ENCODE measurements around the gene SYNJ2. TPM values are rescaled to one million over a fixed set of nuclear protein-coding genes. Genes with fewer than 3 reads are reported as not detected.

The SYNJ2 gene
- total RNA-seq, 2 donors from 2014 or later, result 22.6 to 29.8 TPM

- H3K4me3 Mint-ChIP-seq, result no peak overlapping the region
- H3K36me3 Mint-ChIP-seq (ENCODE audit: insufficient read depth in 2 of 2), result peaks cover 0 to 1% of the 10 kb centered on the region in 2 donors
- H3K27ac Mint-ChIP-seq, result no peak overlapping the region
- ATAC-seq (replicated peaks in 1 of 2) (no peak), DNase-seq (no peak)
- no peaks in the 10 kb centered on the region for H3K9me3 Mint-ChIP-seq
- H3K27me3 Mint-ChIP-seq (ENCODE audit: low read depth), result no peaks in the 10 kb centered on the region
- H3K4me1 Mint-ChIP-seq (ENCODE audit: low read depth), result peaks cover 64% of the 10 kb centered on the region
These were observed 6.4 kb downstream of the SYNJ2 start for GRCh38 chr6:157987788-157988699.

DNA sequence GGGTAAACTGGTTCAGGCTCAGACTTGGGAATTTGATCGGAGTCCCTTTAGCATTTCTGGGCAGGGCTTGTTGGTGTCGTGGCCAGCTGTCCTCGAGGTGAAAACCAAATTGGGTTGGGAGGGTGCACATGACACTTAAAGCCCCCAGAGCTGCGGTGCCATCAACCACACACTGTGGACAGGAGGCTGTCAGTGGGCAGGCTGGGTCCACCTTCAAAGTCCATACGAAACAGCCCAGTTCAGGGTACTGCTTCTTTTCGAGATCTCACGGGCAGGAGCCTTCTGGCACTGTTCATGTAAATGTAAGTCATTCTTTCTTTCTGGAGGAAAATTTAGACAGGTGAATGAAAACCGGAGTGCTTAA is 7.0 kb downstream of the SYNJ2 start:
- ATAC-seq (replicated peaks in 1 of 2) (no peak), DNase-seq (no peak)
- Mint-ChIP-seq H3K4me3 (no peak overlapping the region), H3K27me3 (ENCODE audit: low read depth) (no peaks in the 10 kb centered on the region), H3K27ac (no peak overlapping the region), H3K4me1 (ENCODE audit: low read depth) (peaks cover 64% of the 10 kb centered on the region), H3K36me3 (ENCODE audit: insufficient read depth in 2 of 2) (no peaks in the 10 kb centered on the region), H3K9me3 (no peaks in the 10 kb centered on the region)

DNA sequence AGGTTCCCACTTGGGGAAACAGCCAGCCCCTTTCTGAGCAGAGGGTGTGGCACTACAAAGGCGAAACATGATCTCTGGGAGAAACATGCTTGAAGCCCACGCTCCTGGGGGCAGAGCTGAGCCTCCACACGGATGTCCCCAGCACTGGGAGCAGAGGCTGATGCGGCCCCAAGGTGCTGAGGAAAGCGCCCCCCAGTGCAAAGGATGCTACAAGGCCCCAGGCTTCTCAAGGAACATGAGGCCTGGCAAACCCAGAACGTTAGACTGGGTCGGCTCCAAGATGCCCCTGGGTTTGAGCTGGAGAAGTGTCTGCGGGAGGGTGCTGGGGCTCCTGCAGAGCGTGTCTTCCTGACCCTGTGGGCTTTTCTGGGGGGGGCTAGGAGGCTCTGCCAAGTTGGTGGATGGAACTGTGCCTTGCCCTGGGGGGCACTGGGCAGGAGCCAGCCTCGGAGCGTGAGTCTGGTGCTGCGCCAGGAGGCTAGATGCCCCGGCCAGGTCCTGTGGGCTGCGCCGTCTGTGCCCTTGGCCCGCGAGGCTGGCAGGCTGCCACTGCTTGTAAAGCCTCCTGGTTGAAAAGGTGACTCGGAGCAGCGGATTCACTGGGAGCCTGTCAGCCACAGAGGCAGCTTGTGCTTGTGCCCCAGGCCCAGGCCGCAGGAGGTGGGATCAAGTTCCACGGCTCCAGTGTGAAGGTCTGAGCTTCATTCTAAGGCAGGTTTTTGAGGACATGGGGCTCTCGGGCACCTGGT is 8.1 kb downstream of the SYNJ2 start:
- H3K27me3 Mint-ChIP-seq (ENCODE audit: low read depth), result no peaks in the 10 kb centered on the region
- H3K4me1 Mint-ChIP-seq (ENCODE audit: low read depth), result peaks cover 60% of the 10 kb centered on the region
- H3K36me3 Mint-ChIP-seq (ENCODE audit: insufficient read depth in 2 of 2), result no peaks in the 10 kb centered on the region
- ATAC-seq (replicated peaks in 1 of 2) (peak; percentile 47 to 55), DNase-seq (peak in 1 of 2 donors; percentile 32)
- H3K27ac Mint-ChIP-seq, result no peak overlapping the region
- no peaks in the 10 kb centered on the region for H3K9me3 Mint-ChIP-seq
- H3K4me3 Mint-ChIP-seq, result peak overlapping the region; percentile 78 to 83

- H3K9me3 Mint-ChIP-seq, result no peaks in the 10 kb centered on the region
- H3K27ac Mint-ChIP-seq, result no peak overlapping the region
- no peaks in the 10 kb centered on the region for H3K27me3 Mint-ChIP-seq (ENCODE audit: low read depth)
- DNase-seq (peak; percentile 51 to 65), ATAC-seq (replicated peaks in 1 of 2) (peak; percentile 86 to 88)
- peak overlapping the region; percentile 78 to 83 for H3K4me3 Mint-ChIP-seq
- peaks cover 53% of the 10 kb centered on the region for H3K4me1 Mint-ChIP-seq (ENCODE audit: low read depth)
- no peaks in the 10 kb centered on the region for H3K36me3 Mint-ChIP-seq (ENCODE audit: insufficient read depth in 2 of 2)
These were observed 8.8 kb downstream of the SYNJ2 start for GRCh38 chr6:157990321-157991066.

DNA sequence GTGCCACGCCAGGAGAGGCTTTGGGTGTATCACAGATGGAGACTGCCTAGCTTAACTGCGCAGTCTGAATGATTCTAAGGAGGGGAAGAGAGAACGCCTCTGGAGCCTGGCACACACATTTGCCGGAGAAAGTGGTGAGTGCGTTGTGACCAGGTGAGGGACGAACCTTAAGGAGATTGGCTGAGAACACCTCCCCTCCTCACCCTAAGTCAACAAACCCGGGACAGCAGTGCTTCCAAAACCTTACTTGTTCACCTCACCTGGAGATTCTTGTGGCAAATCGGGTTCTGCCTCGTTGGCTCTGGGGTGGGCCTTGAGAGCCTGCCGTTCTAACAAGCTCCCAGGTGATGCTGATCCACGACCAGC is 9.4 kb downstream of the SYNJ2 start:
- H3K27ac Mint-ChIP-seq, result no peak overlapping the region

DNA sequence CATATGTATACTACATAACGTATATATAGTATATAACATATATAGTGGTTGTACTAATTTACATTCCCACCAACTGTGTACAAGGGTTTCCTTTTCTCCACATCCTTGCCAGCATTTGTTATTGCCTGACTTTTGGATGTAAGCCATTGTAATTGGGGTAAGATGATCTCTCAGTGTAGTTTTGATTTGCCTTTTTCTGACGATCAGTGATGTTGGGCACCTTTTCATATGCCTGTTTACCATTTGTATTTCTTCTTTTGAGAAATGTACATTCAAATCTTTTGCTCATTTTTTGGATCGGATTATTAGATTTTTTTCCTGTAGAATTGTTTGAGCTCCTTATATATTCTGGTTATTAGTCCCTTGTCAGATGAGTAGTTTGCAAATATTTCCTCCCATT is 11.4 kb downstream of the SYNJ2 start:
- DNase-seq, result no peak
- no peak for ATAC-seq (replicated peaks in 1 of 2)
- peaks cover 61% of the 10 kb centered on the region for H3K4me1 Mint-ChIP-seq (ENCODE audit: low read depth)
- H3K27me3 Mint-ChIP-seq (ENCODE audit: low read depth), result no peaks in the 10 kb centered on the region
- no peak overlapping the region for H3K27ac Mint-ChIP-seq
- H3K9me3 Mint-ChIP-seq, result no peaks in the 10 kb centered on the region
- no peak overlapping the region for H3K4me3 Mint-ChIP-seq
- no peaks in the 10 kb centered on the region for H3K36me3 Mint-ChIP-seq (ENCODE audit: insufficient read depth in 2 of 2)

More for the DNA sequence above, 9.4 kb downstream of the SYNJ2 start:
- ATAC-seq (replicated peaks in 1 of 2) (no peak), DNase-seq (no peak)
- Mint-ChIP-seq H3K4me3 (peak overlapping the region in 1 of 2 donors; percentile 83), H3K36me3 (ENCODE audit: insufficient read depth in 2 of 2) (no peaks in the 10 kb centered on the region), H3K4me1 (ENCODE audit: low read depth) (peaks cover 55% of the 10 kb centered on the region), H3K27me3 (ENCODE audit: low read depth) (no peaks in the 10 kb centered on the region), H3K9me3 (no peaks in the 10 kb centered on the region)

- no peak overlapping the region for H3K27ac Mint-ChIP-seq
These were observed 12.6 kb downstream of the SYNJ2 start for GRCh38 chr6:157994125-157994795.

DNA sequence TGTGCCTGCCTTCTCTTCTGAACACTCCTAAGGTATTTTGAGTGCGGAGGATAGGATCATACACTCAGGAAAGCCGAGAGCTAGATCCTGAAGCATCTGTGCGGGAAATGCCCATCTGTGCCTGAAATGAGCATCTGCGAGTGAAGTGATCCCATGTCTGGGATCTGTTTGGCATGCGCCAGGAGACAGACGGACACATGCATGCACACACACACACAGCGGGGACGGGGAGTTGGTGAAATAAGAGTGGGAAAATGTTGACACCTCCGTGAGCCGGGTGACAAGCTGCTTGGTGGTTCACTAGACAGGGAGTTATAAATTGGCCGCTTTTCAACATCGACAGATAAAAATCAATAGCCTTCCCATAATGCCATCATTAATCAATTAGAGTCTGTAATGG is 13.8 kb downstream of the SYNJ2 start:
- no peak overlapping the region for H3K4me3 Mint-ChIP-seq
- peaks cover 38% of the 10 kb centered on the region for H3K4me1 Mint-ChIP-seq (ENCODE audit: low read depth)
- DNase-seq, result no peak
- H3K27me3 Mint-ChIP-seq (ENCODE audit: low read depth), result no peaks in the 10 kb centered on the region
- ATAC-seq (replicated peaks in 1 of 2), result no peak
- H3K9me3 Mint-ChIP-seq, result no peaks in the 10 kb centered on the region
- no peaks in the 10 kb centered on the region for H3K36me3 Mint-ChIP-seq (ENCODE audit: insufficient read depth in 2 of 2)
- H3K27ac Mint-ChIP-seq, result no peak overlapping the region

More at GRCh38 chr6:157994125-157994795, 12.6 kb downstream of the SYNJ2 start:
- Mint-ChIP-seq H3K9me3 (no peaks in the 10 kb centered on the region), H3K27me3 (ENCODE audit: low read depth) (no peaks in the 10 kb centered on the region), H3K4me3 (no peak overlapping the region), H3K36me3 (ENCODE audit: insufficient read depth in 2 of 2) (no peaks in the 10 kb centered on the region), H3K4me1 (ENCODE audit: low read depth) (peaks cover 50% of the 10 kb centered on the region)
- DNase-seq, result no peak
- no peak for ATAC-seq (replicated peaks in 1 of 2)

DNA sequence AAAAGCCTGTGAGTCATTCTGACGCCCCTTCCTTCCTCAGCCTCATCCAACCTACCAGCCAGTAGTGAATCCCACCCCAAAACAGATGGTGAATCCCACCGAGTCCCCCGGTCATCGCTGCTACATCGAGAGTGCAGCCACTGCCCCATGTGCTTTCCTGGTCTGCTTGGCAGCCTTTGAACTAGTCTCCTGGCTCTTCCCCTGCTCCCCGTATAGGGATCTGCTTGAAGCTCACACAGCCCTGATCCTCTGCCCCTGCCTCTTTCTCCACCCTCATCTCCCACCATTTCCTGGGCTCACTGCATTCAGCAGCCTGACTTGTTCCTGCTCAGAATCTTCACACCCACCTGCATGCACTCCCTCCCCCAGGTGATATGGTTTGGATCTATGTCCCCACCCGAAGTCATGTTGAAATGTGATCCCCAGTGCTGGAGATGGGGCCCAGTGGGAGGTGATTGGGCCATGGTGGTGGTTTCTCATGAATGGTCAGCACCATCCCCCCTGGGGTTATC is 14.6 kb downstream of the SYNJ2 start:
- DNase-seq, result no peak
- H3K27me3 Mint-ChIP-seq (ENCODE audit: low read depth), result no peaks in the 10 kb centered on the region
- no peaks in the 10 kb centered on the region for H3K36me3 Mint-ChIP-seq (ENCODE audit: insufficient read depth in 2 of 2)
- H3K9me3 Mint-ChIP-seq, result no peaks in the 10 kb centered on the region
- H3K4me3 Mint-ChIP-seq, result no peak overlapping the region
- peaks cover 34% of the 10 kb centered on the region for H3K4me1 Mint-ChIP-seq (ENCODE audit: low read depth)
- ATAC-seq (replicated peaks in 1 of 2), result no peak
- H3K27ac Mint-ChIP-seq, result no peak overlapping the region

GRCh38 chr6:157996918-157997702 is 15.4 kb downstream of the SYNJ2 start:
- Mint-ChIP-seq H3K36me3 (ENCODE audit: insufficient read depth in 2 of 2) (no peaks in the 10 kb centered on the region), H3K4me3 (no peak overlapping the region), H3K27ac (no peak overlapping the region), H3K27me3 (ENCODE audit: low read depth) (no peaks in the 10 kb centered on the region), H3K9me3 (no peaks in the 10 kb centered on the region), H3K4me1 (ENCODE audit: low read depth) (peaks cover 38% of the 10 kb centered on the region)
- no peak for ATAC-seq (replicated peaks in 1 of 2)
- no peak for DNase-seq

- Mint-ChIP-seq H3K4me1 (ENCODE audit: low read depth) (peaks cover 41% of the 10 kb centered on the region), H3K27me3 (ENCODE audit: low read depth) (no peaks in the 10 kb centered on the region), H3K27ac (no peak overlapping the region), H3K9me3 (no peaks in the 10 kb centered on the region), H3K4me3 (no peak overlapping the region), H3K36me3 (ENCODE audit: insufficient read depth in 2 of 2) (no peaks in the 10 kb centered on the region)
- no peak for ATAC-seq (replicated peaks in 1 of 2)
- no peak for DNase-seq
These were observed 16.4 kb downstream of the SYNJ2 start for GRCh38 chr6:157997893-157998608.
